Fibroblast of skin of scalp (primary cell): ENCODE data around the gene AMMECR1L. TPM values are rescaled to one million over a fixed set of nuclear protein-coding genes. Genes with fewer than 3 reads are reported as not detected.
A peak's percentile ranks its signal among the peaks of the same experiment; 100 is the strongest.
"Not testable (repeated sequence)": the region's sequence is repeated elsewhere in the genome, so short reads cannot be mapped to it uniquely, and the experiment has no call there.

Experiments used
- DNase-seq: peaks from one replicate; pipeline ENCODE4 v3.0.0-alpha.2; 2013
- polyA plus RNA-seq, 2 experiments: library from polyadenylated mRNA; unstranded; fragments of 120-200 nt; gene quantifications; one replicate each; pipeline ENCODE4 v1.2.1, GENCODE V29; 2013; ENCODE audit not compliant: insufficient read length in 2 of 2

AMMECR1L gene
- 21.0 TPM for polyA plus RNA-seq (2013, experiment 1 of 2; ENCODE audit: insufficient read length)
- polyA plus RNA-seq (2013, experiment 2 of 2; ENCODE audit: insufficient read length), result 21.5 TPM

DNA sequence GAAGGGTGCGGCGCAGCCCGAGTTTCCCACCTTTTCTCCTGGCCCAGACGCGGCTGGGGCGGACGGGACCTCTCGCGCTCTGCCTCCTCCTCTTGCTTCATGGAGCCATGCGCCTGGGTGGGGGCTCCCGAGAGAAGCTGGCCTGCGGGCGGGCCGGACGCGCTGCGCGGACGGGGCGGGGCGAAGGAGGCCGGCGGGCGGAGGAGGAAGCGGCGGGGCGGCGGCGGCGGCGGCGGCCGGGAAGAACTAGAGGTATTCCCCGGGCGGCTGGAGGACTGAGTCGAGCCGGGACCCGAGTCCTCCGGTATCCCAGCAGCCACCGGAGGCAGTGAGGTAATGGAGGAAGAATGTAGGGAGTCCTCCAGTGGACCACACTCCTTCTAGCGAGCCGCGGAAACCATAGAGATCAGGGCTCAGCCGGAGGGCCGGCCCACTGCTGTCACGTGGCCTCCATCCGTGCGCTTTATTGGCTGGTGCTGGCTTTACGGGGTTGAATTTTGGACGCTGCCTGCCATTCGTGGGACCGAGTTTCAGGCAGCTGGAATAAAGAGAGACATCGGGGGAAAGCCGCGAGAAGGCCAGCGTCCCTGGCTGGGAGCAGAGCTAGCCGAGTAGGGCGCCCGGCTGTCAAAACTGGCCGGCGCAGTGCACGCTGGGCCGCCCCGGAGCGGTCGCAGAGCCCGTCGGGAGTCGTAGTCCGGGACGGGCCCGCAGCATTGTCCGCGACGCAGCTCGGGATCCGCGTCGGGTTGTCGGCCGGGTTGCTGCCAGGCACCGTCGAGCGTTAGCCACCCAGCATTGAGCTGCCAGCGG is at the start of gene AMMECR1L:
Gene AMMECR1L (minus strand): TSS at position 177 of the 813 bp plus-strand sequence. CDS start 11,722 bp downstream, outside the sequence.
- DNase-seq, result peak; percentile 70

- DNase-seq, result no peak
Observed at GRCh38 chr2:127935337-127935736, 49.6 kb upstream of the AMMECR1L start.

- DNase-seq, result peak; percentile 52
Observed at GRCh38 chr2:127932199-127932876, 46.6 kb upstream of the AMMECR1L start.

- DNase-seq, result no peak
Observed at GRCh38 chr2:127929449-127929848, 43.7 kb upstream of the AMMECR1L start.

DNA sequence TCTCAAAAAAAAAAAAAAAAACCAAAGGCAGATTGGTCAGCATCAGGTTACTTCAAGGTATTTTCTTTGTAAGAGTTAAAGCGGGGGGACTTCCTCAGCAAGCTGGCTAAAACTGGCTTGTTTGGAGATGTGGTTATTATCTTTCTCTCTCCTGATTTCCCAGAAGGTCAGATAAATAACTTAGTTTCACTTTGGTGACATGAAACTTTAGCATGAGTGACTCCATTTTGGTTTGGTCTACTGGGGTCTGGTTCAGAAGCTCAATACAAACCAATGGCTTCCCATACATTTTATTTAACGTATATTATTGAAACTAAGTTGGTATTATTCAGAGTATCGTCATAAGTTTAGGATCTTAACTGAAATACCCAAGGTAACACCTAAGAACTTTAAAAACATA is 41.6 kb upstream of the AMMECR1L start:
- DNase-seq, result no peak

- peak; percentile 38 for DNase-seq
Observed at GRCh38 chr2:127917916-127918315, 32.2 kb upstream of the AMMECR1L start.

DNA sequence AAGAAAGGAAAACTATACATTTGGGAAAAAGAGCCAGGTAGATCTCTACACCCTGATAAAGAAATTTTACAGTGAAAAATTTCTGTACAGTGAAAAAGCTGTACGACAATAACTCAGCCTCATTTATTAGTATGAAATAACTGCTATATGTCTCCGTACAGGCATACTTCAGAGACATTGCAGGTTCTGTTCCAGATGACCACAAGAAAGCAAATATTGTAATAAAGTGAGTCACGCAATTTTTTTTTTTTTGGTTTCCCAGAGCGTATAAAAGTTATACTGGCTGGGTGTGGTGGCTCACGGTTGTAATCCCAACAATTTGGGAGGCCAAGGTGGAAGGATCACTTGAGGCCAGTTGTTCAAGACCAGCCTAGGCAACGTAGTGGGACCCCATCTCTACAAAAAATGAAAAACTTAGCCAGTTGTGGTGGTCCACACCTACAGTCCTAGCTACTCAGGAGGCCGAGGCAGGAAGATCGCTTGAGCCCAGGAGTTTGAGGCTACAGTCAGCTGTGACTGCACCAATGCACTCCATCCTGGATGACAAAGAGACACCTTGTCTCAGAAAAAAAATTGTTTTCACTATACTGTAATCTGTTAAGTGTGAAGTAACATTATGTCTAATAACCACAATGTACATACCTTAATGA is 28.2 kb upstream of the AMMECR1L start:
- no peak for DNase-seq

DNA sequence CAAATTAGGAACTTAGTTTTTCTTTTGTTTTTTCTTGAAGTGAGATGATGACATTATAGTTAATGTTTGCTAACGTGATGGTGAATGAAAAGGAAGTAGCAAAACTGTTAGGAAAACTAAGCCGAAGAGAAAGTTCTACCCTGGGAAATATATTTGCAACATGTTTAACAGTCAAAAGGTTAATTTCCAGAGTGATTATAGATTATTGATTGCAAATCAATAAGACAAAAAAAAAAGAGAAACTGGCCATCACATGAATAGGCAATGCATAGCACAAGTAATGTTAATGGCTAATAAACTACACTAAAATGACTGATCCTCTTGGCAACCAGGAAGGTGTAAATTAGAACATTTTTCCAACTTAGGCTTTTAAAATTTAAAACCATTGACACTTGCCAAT is 26.0 kb upstream of the AMMECR1L start:
- DNase-seq, result no peak

GRCh38 chr2:127910415-127910814 is 24.7 kb upstream of the AMMECR1L start:
- no peak for DNase-seq

- DNase-seq, result no peak
Observed at GRCh38 chr2:127909019-127909418, 23.3 kb upstream of the AMMECR1L start.

- DNase-seq, result not testable (repeated sequence)
Observed at GRCh38 chr2:127907733-127908400, 22.1 kb upstream of the AMMECR1L start.

DNA sequence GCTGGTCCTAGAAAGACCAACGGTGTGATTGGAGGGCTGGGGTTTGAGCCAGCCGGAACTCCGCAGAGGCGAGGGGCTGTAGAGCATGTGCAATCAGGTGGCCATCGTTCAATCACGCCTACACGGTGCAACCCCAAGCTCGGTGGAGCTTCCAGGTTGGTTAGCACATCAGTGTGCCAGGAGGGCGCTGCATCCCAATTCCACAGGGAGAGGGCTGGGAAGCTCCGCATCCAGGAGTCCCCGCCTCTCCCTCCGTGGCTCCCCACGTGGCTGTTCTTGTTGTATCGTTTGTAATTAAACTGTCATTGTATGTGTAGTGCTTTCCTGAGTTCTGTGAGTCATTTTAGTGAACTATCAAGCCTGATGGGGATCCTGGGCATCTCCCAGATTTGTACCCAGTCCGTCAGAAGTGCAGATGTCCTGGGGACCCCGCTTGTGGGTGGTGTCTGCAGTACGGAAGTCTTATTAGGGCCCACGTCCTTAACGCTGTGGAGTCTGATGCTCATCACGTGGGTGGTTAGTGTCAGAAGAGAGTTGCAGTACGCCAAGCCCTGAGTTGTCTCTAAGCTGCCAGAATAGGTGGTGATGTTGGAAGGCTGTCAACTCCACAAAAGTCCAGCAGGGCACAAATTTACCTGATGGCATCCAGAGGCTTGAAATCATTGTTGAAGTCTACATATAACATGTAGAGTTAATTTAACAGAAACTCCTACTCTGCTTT is 20.6 kb upstream of the AMMECR1L start:
- no peak for DNase-seq

DNA sequence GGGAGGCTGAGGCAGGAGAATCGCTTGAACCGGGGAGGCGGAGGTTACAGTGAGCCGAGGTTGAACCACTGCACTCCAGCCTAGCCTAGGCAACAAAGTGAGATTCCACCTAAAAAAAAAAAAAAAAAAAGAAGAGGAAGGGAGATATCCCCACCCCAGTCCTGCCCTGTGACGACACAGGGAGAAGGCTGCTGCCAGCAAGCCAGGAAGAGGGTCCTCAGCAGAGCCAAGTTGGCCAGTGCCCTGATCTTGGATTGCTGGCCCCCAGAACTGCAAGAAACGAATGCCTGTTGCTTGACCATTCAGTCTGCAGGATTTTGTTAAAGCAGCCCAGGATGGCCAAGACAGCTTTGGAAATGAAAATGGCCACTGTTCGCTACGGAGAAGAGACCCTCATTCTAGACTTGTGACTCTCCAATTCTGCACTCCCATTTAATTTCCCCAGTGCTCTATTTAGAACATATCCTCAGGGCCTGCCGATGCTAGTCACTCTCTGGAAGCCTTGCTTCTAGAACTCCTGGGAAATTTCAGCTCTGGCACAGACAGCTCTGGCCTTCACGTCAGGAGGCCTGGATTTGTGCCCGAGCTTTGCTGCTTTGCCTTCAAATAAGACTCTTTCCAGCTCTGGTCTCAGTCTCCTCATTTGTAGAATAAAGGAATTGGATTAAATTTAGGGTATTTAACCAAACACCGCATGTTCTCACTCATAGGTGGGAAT is 15.7 kb upstream of the AMMECR1L start:
- DNase-seq, result no peak

DNA sequence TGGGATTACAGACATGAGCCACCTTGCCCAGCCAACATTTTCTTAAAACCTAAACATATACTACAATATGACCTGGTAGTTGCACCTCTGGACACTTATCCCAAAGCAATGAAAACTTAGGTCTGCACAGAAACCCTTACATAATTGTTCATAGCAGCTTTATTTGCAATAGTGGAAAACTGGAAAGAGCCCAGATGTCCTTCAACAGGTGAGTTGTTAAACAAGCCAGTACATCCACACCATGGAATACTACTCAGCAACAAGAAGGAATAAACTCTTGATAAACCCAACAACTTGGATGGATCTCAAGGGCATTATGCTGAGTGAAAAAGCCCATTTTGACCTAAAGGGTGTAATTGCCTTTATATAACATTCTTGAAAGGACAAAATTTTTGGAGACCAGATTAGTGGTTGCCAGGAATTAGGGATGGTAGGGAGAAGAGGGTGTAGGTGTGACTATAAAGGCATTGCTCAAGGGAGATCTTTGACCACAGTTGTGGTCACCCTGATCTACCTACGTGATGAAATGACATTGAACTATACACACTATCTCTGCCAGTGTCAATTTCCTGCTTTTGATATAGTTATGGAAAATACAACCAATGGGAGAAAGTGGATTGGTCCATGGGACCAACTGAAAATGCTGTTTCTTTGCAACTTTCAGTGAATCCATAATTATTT is 11.9 kb upstream of the AMMECR1L start:
- DNase-seq, result no peak

DNA sequence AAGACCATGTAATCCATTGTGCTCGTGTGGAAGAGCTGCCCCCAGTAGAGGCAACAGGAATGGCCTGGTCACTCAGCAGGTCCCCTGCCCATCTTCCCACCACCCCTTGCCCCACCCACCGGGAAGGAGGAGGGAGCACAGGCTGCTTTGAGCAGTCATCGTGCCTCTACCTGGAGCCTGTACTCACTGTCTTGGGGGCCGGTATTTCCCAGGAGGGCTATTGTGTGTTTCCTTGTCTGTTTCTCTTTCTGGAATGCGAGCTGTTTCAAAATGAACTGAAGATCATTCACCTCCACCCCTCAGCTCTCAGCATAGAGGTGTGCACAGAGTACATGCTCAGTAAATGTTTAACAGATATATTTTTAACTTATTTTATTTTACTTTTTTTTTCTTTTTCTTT is 7.7 kb upstream of the AMMECR1L start:
- no peak for DNase-seq

DNA sequence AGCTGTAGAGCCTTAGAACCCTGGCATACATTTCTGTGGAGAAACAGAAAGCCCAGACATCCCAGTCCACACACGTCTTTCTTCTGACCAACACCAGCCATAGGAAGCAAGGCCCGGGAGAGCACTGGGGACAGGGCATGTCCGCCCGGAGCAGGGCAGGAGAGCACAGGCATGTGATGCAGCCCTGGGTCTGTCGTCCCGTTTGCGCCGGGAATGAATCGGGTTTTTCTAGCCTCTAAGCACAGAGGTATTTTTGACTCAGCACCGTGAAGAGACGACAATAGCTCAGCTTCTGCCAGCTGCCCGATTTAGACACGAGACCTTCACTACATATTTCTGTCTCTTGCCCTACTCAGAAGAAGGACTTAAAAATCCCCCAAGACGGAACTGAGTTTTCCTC is 7.3 kb upstream of the AMMECR1L start:
- DNase-seq, result no peak

GRCh38 chr2:127891811-127892210 is 6.1 kb upstream of the AMMECR1L start:
- peak; percentile 3 for DNase-seq

GRCh38 chr2:127890756-127891155 is 5.0 kb upstream of the AMMECR1L start:
- not testable (repeated sequence) for DNase-seq

GRCh38 chr2:127888772-127889171 is 3.0 kb upstream of the AMMECR1L start:
- DNase-seq, result no peak

DNA sequence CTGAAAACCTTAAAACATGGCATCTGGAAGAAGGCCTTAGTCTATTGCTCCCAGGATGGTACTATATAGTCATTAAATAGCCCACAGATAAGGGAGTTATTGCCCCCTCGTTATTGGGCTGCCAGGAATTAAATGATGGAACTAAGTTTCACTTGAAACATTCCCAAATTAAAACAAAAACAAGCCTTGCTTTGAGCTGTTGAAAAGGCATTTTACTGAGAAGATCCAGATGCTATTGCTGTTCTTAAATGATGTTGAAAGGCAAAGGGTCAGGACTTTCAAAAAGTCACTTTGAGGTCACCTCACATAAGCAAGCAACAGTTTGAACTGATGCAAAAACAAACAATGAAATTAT is 2.0 kb upstream of the AMMECR1L start:
- no peak for DNase-seq
